ENCODE data around the gene PLA2G2D. TPM values are rescaled to one million over a fixed set of nuclear protein-coding genes. Genes with fewer than 3 reads are reported as not detected.

Gene PLA2G2D
- not detected in 2 replicates for total RNA-seq
- polyA plus RNA-seq: not detected in 2 replicates
- not detected in 2 replicates for polyA plus RNA-seq (2012)
- polyA minus RNA-seq (ENCODE audit: low replicate concordance): not detected in 2 replicates

GRCh38 chr1:20119347-20119746 lies at the start of gene PLA2G2D:
Gene PLA2G2D (minus strand): TSS chr1:20119536. CDS start chr1:20119498, 38 bp downstream.
- Histone ChIP-seq H3K9me3 (ENCODE audit: control insufficient read depth, insufficient read depth, low read depth, low read length) (no peaks in the 10 kb centered on the region), H4K20me1 (ENCODE audit: control insufficient read depth, extremely low read depth, insufficient read depth, low read length) (no peaks in the 10 kb centered on the region), H3K79me2 (ENCODE audit: control insufficient read depth, insufficient read depth, low read length) (no peaks in the 10 kb centered on the region), H3K27me3 (ENCODE audit: control insufficient read depth, insufficient read depth, low read length) (peaks cover 20% of the 10 kb centered on the region), H3K36me3 (ENCODE audit: control insufficient read depth, insufficient read depth, low read length) (no peaks in the 10 kb centered on the region), H2AFZ (ENCODE audit: low read length) (no peak within 1 kb of the TSS), H3K4me2 (ENCODE audit: extremely low read depth, insufficient read depth, low read length) (no peak within 1 kb of the TSS), H3K9ac (ENCODE audit: insufficient read depth, low read length) (no peak within 1 kb of the TSS), H3K27ac (ENCODE audit: insufficient read depth, low read length) (no peak within 1 kb of the TSS), H3K4me1 (ENCODE audit: control insufficient read depth, extremely low read depth, insufficient read depth, low read length) (no peaks in the 10 kb centered on the region), H3K4me3 (replicated peaks in 1 of 4; ENCODE audit: control extremely low read depth in 1 of 4, insufficient read depth in 1 of 4, low read depth in 3 of 4, low read length in 4 of 4) (no peak within 1 kb of the TSS)
- TF ChIP-seq EZH2 (IDR thresholded peaks at IDR 0.05; ENCODE audit: low read length, missing control alignments): no peak
- TF ChIP-seq, protein P1, sequence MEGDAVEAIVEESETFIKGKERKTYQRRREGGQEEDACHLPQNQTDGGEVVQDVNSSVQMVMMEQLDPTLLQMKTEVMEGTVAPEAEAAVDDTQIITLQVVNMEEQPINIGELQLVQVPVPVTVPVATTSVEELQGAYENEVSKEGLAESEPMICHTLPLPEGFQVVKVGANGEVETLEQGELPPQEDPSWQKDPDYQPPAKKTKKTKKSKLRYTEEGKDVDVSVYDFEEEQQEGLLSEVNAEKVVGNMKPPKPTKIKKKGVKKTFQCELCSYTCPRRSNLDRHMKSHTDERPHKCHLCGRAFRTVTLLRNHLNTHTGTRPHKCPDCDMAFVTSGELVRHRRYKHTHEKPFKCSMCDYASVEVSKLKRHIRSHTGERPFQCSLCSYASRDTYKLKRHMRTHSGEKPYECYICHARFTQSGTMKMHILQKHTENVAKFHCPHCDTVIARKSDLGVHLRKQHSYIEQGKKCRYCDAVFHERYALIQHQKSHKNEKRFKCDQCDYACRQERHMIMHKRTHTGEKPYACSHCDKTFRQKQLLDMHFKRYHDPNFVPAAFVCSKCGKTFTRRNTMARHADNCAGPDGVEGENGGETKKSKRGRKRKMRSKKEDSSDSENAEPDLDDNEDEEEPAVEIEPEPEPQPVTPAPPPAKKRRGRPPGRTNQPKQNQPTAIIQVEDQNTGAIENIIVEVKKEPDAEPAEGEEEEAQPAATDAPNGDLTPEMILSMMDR (conservative IDR thresholded peaks at IDR 0.05 in 1 of 2, IDR thresholded peaks at IDR 0.05 in 1 of 2; ENCODE audit: low read depth in 1 of 2, low read length in 2 of 2): no peak
- DNase-seq (ENCODE audit: low read depth in 2 of 2): no peak

GRCh38 chr1:20168564-20169491 lies 49.5 kb upstream of the PLA2G2D start:
- H3K27ac ChIP-seq (ENCODE audit: insufficient read depth, low read length): no peak overlapping the region
- H3K4me2 ChIP-seq (ENCODE audit: extremely low read depth, insufficient read depth, low read length): no peak overlapping the region
- no peak overlapping the region for H3K9ac ChIP-seq (ENCODE audit: insufficient read depth, low read length)
- no peaks in the 10 kb centered on the region for H3K36me3 ChIP-seq (ENCODE audit: control insufficient read depth, insufficient read depth, low read length)
- H2AFZ ChIP-seq (ENCODE audit: low read length): no peak overlapping the region
- H3K79me2 ChIP-seq (ENCODE audit: control insufficient read depth, insufficient read depth, low read length): no peaks in the 10 kb centered on the region
- H3K4me3 ChIP-seq (replicated peaks in 1 of 4; ENCODE audit: control extremely low read depth in 1 of 4, insufficient read depth in 1 of 4, low read depth in 3 of 4, low read length in 4 of 4): no peak overlapping the region
- H3K27me3 ChIP-seq (ENCODE audit: control insufficient read depth, insufficient read depth, low read length): peaks cover 9% of the 10 kb centered on the region
- TF ChIP-seq EZH2 (IDR thresholded peaks at IDR 0.05; ENCODE audit: low read length, missing control alignments): no peak
- TF ChIP-seq, protein P1 (conservative IDR thresholded peaks at IDR 0.05 in 1 of 2, IDR thresholded peaks at IDR 0.05 in 1 of 2; ENCODE audit: low read depth in 1 of 2, low read length in 2 of 2): no peak
- no peak for DNase-seq (ENCODE audit: low read depth in 2 of 2)
- no peaks in the 10 kb centered on the region for H3K4me1 ChIP-seq (ENCODE audit: control insufficient read depth, extremely low read depth, insufficient read depth, low read length)
- H4K20me1 ChIP-seq (ENCODE audit: control insufficient read depth, extremely low read depth, insufficient read depth, low read length): no peaks in the 10 kb centered on the region
- no peaks in the 10 kb centered on the region for H3K9me3 ChIP-seq (ENCODE audit: control insufficient read depth, insufficient read depth, low read depth, low read length)

DNA sequence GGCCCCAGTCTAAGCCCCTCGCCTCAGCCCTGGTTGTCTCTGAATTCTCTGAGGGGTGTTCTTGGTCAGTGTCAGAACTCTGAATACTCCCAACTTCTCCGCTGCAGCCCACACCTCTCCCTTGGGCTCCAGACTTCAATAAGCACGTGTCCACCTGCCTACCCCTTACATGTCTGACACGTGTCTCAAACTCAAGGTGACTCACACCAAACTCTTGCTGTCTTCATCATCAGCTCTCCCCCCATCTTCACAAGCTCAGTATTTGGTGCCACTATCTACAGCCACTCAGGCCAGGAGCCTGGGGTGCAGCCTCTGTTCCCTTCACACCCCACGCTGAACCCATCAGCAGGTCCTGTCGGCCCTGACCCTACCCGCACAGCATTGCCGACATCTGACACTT lies 47.8 kb upstream of the PLA2G2D start:
- Histone ChIP-seq H3K4me1 (ENCODE audit: control insufficient read depth, extremely low read depth, insufficient read depth, low read length) (no peaks in the 10 kb centered on the region), H2AFZ (ENCODE audit: low read length) (no peak overlapping the region), H3K27ac (ENCODE audit: insufficient read depth, low read length) (no peak overlapping the region), H3K9ac (ENCODE audit: insufficient read depth, low read length) (no peak overlapping the region), H3K36me3 (ENCODE audit: control insufficient read depth, insufficient read depth, low read length) (no peaks in the 10 kb centered on the region), H3K4me2 (ENCODE audit: extremely low read depth, insufficient read depth, low read length) (no peak overlapping the region), H3K79me2 (ENCODE audit: control insufficient read depth, insufficient read depth, low read length) (no peaks in the 10 kb centered on the region), H4K20me1 (ENCODE audit: control insufficient read depth, extremely low read depth, insufficient read depth, low read length) (no peaks in the 10 kb centered on the region), H3K4me3 (replicated peaks in 1 of 4; ENCODE audit: control extremely low read depth in 1 of 4, insufficient read depth in 1 of 4, low read depth in 3 of 4, low read length in 4 of 4) (no peak overlapping the region), H3K9me3 (ENCODE audit: control insufficient read depth, insufficient read depth, low read depth, low read length) (no peaks in the 10 kb centered on the region), H3K27me3 (ENCODE audit: control insufficient read depth, insufficient read depth, low read length) (peaks cover 9% of the 10 kb centered on the region)
- TF ChIP-seq, protein P1 (conservative IDR thresholded peaks at IDR 0.05 in 1 of 2, IDR thresholded peaks at IDR 0.05 in 1 of 2; ENCODE audit: low read depth in 1 of 2, low read length in 2 of 2): no peak
- TF ChIP-seq EZH2 (IDR thresholded peaks at IDR 0.05; ENCODE audit: low read length, missing control alignments): no peak
- DNase-seq (ENCODE audit: low read depth in 2 of 2): no peak
